H1 (cell line): ENCODE results near the gene SLC7A6OS. TPM values are rescaled to one million over a fixed set of nuclear protein-coding genes. Genes with fewer than 3 reads are reported as not detected.

Source experiments
- CTCF ChIA-PET: fragments of 300-600 bp; sonication (Branson Sonifier 250); formaldehyde crosslinking; loops from one replicate; lab custom pipeline; 2021; ENCODE audit not compliant: partially characterized antibody; lab: Charles Lee
- POLR2A ChIA-PET: fragments of 300-600 bp; sonication (Branson Sonifier 250); formaldehyde crosslinking; loops from one replicate; lab custom pipeline; 2021; ENCODE audit warnings: inconsistent platforms; ENCODE audit not compliant: partially characterized antibody; lab: Charles Lee
- DNase-seq, 2 experiments: peaks; one replicate each; pipeline versions ENCODE4 v3.0.0 to v3.0.0-alpha.2; 2010 to 2022; ENCODE audit warnings: low spot score in 2 of 2, low read depth in 1 of 2, mixed read lengths in 1 of 2
- FAIRE-seq: peaks from 2 replicates; lab custom pipeline; 2011; peaks lifted over from hg19 to GRCh38; lab: Jason Lieb, UNC
- H2AFZ ChIP-seq: 2 replicates; pipeline ENCODE4 v1.8.1; 2012; ENCODE audit warnings: low read length, inconsistent platforms
- H2AK5ac ChIP-seq: 2 replicates; pipeline ENCODE4 v1.6.1; 2013; ENCODE audit warnings: low read depth, low read length
- H2BK120ac ChIP-seq: replicated peaks from 2 replicates; pipeline ENCODE3; 2013; ENCODE audit warnings: low read depth, low read length, inconsistent platforms
- H2BK12ac ChIP-seq: 2 replicates; pipeline ENCODE4 v1.6.1; 2013; ENCODE audit warnings: low read depth, low read length
- H2BK15ac ChIP-seq: 2 replicates; pipeline ENCODE4 v1.6.1; 2013; ENCODE audit warnings: low read length
- H2BK20ac ChIP-seq: 2 replicates; pipeline ENCODE4 v1.6.1; 2013; ENCODE audit warnings: low read length
- H2BK5ac ChIP-seq: 2 replicates; pipeline ENCODE4 v1.6.1; 2013; ENCODE audit warnings: low read depth, low read length
- H3K14ac ChIP-seq: 2 replicates; pipeline ENCODE4 v1.6.1; 2013; ENCODE audit warnings: inconsistent platforms; ENCODE audit not compliant: insufficient read length
- H3K18ac ChIP-seq: 2 replicates; pipeline ENCODE4 v1.6.1; 2013; ENCODE audit warnings: low read length; ENCODE audit errors: extremely low read depth
- H3K23ac ChIP-seq: 2 replicates; pipeline ENCODE4 v1.6.1; 2013; ENCODE audit warnings: inconsistent platforms; ENCODE audit not compliant: insufficient read length
- H3K23me2 ChIP-seq: 2 replicates; pipeline ENCODE4 v1.6.1; 2013; ENCODE audit warnings: low read depth, low read length
- H3K27ac ChIP-seq: 2 replicates; pipeline ENCODE4 v1.6.1; 2011; ENCODE audit warnings: low read depth, low read length, inconsistent platforms
- H3K27me3 ChIP-seq, 4 experiments: replicated peaks in 1 of 4; 1 replicate in 1 of 4; 2 replicates in 3 of 4; pipeline versions ENCODE4 v1.6.1 to v1.8.1; 2011 to 2013; ENCODE audit warnings: low read length in 3 of 4, mild to moderate bottlenecking in 3 of 4, inconsistent platforms in 2 of 4, mixed read lengths in 2 of 4, moderate library complexity in 1 of 4; ENCODE audit not compliant: control insufficient read depth in 3 of 4, insufficient read depth in 3 of 4; ENCODE audit errors: extremely low read depth in 1 of 4
- H3K36me3 ChIP-seq, 4 experiments: 2 replicates each; pipeline versions ENCODE4 v1.6.1 to v1.8.1; 2011 to 2013; ENCODE audit warnings: mild to moderate bottlenecking in 4 of 4, low read length in 3 of 4, moderate library complexity in 2 of 4, control low read depth in 1 of 4, inconsistent platforms in 1 of 4; ENCODE audit not compliant: insufficient read depth in 4 of 4, control insufficient read depth in 2 of 4
- H3K4ac ChIP-seq: replicated peaks from 2 replicates; pipeline ENCODE3; 2013; ENCODE audit warnings: low read length, low read depth, mixed read lengths, inconsistent platforms; ENCODE audit not compliant: insufficient read length
- H3K4me1 ChIP-seq, 4 experiments: replicated peaks in 1 of 4; 1 replicate in 1 of 4; 2 replicates in 3 of 4; pipeline versions ENCODE4 v1.6.1 to v1.8.1; 2011 to 2013; ENCODE audit warnings: low read length in 3 of 4, inconsistent platforms in 2 of 4, mixed read lengths in 1 of 4; ENCODE audit not compliant: insufficient read depth in 4 of 4, control insufficient read depth in 3 of 4
- H3K4me2 ChIP-seq, 2 experiments: 2 replicates each; pipeline versions ENCODE4 v1.6.1 to v1.8.1; 2011 to 2013; ENCODE audit warnings: low read depth in 2 of 2, low read length in 2 of 2, control low read depth in 1 of 2, inconsistent platforms in 1 of 2, mild to moderate bottlenecking in 1 of 2; ENCODE audit not compliant: insufficient read depth in 1 of 2
- H3K4me3 ChIP-seq, 4 experiments: fragments of 200-600, 300-600 bp in 1 of 4; sonication (generic), shearing (Covaris generic), sonication (Bioruptor Twin) in 1 of 4; 2 replicates each; pipeline versions ENCODE4 v1.5.1 to v1.8.1; 2011 to 2016; ENCODE audit warnings: low read length in 4 of 4, low read depth in 3 of 4, control low read depth in 2 of 4, inconsistent platforms in 2 of 4, mild to moderate bottlenecking in 2 of 4, mixed read lengths in 1 of 4, moderate library complexity in 1 of 4; ENCODE audit not compliant: insufficient read depth in 2 of 4; ENCODE audit errors: extremely low read depth in 1 of 4
- H3K56ac ChIP-seq: replicated peaks from 2 replicates; pipeline ENCODE3; 2013; ENCODE audit warnings: low read depth, mild to moderate bottlenecking, mixed read lengths, low read length, inconsistent platforms; ENCODE audit not compliant: insufficient read length
- H3K79me1 ChIP-seq: 2 replicates; pipeline ENCODE4 v1.6.1; 2013; ENCODE audit warnings: low read depth, low read length, control low read depth
- H3K79me2 ChIP-seq, 2 experiments: 2 replicates each; pipeline versions ENCODE4 v1.6.1 to v1.8.1; 2012 to 2013; ENCODE audit warnings: low read length in 2 of 2, mild to moderate bottlenecking in 2 of 2, inconsistent platforms in 1 of 2; ENCODE audit not compliant: insufficient read depth in 2 of 2, control insufficient read depth in 1 of 2
- H3K9ac ChIP-seq, 4 experiments: replicated peaks in 1 of 4; 1 replicate in 1 of 4; 2 replicates in 3 of 4; pipeline versions ENCODE4 v1.6.1 to v1.8.1; 2011 to 2013; ENCODE audit warnings: low read depth in 3 of 4, low read length in 3 of 4, control low read depth in 2 of 4, mild to moderate bottlenecking in 2 of 4, moderate library complexity in 2 of 4, inconsistent platforms in 1 of 4; ENCODE audit errors: extremely low read depth in 1 of 4
- H3K9me3 ChIP-seq, 2 experiments: 2 replicates each; pipeline versions ENCODE4 v1.6.1 to v1.8.1; 2012 to 2013; ENCODE audit warnings: mild to moderate bottlenecking in 2 of 2, moderate library complexity in 2 of 2, control low read depth in 1 of 2, inconsistent platforms in 1 of 2, low read depth in 1 of 2, low read length in 1 of 2, mixed read lengths in 1 of 2; ENCODE audit not compliant: insufficient read depth in 2 of 2
- H4K20me1 ChIP-seq, 2 experiments: replicated peaks in 1 of 2; 2 replicates each; pipeline versions ENCODE3 to v1.8.1; 2011 to 2013; ENCODE audit warnings: inconsistent platforms in 2 of 2, low read length in 2 of 2, mild to moderate bottlenecking in 1 of 2; ENCODE audit not compliant: insufficient read depth in 2 of 2, control insufficient read depth in 1 of 2
- H4K5ac ChIP-seq: 2 replicates; pipeline ENCODE4 v1.6.1; 2013; ENCODE audit warnings: low read length, low read depth, mixed read lengths, inconsistent platforms; ENCODE audit not compliant: insufficient read length
- H4K8ac ChIP-seq: 2 replicates; pipeline ENCODE4 v1.8.0; 2013; ENCODE audit warnings: mild to moderate bottlenecking, moderate library complexity, low read length, inconsistent platforms; ENCODE audit not compliant: insufficient read depth; ENCODE audit errors: extremely low read depth
- H4K91ac ChIP-seq: replicated peaks from 2 replicates; pipeline ENCODE3; 2013; ENCODE audit warnings: low read length, mixed read lengths, inconsistent platforms; ENCODE audit not compliant: insufficient read length
- ASH2L ChIP-seq: fragments of 200-600, 300-600 bp; sonication (generic); IDR thresholded peaks from one replicate; pipeline ENCODE4 v1.7.1; 2017; ENCODE audit warnings: low read length
- CEBPB ChIP-seq: IDR thresholded peaks from 2 replicates; pipeline ENCODE4 v1.6.1; 2012; ENCODE audit warnings: low read depth, low read length
- EGR1 ChIP-seq: IDR thresholded peaks from 2 replicates; pipeline ENCODE4 v1.6.1; 2011; ENCODE audit warnings: low read depth, low read length, borderline replicate concordance
- HDAC2 ChIP-seq, 2 experiments: fragments of 300-600 bp in 1 of 2; sonication (generic) in 1 of 2; IDR thresholded peaks; 2 replicates each; pipeline ENCODE4 v1.6.1; 2011 to 2012; ENCODE audit warnings: low read depth in 2 of 2, low read length in 2 of 2, mild to moderate bottlenecking in 2 of 2, moderate library complexity in 2 of 2, borderline replicate concordance in 1 of 2, inconsistent platforms in 1 of 2
- JUND ChIP-seq: IDR thresholded peaks from 2 replicates; pipeline ENCODE4 v1.6.1; 2011; ENCODE audit warnings: mild to moderate bottlenecking, improper control_type of control experiment, low read length
- NANOG ChIP-seq: IDR thresholded peaks from 2 replicates; pipeline ENCODE4 v1.6.1; 2011; ENCODE audit warnings: low read length, low read depth, mild to moderate bottlenecking, inconsistent platforms; ENCODE audit not compliant: insufficient read depth, poor library complexity, severe bottlenecking
- RNF2 ChIP-seq: fragments of 200-900, 300-1000 bp; sonication (generic); IDR thresholded peaks from 2 replicates; pipeline ENCODE4 v1.7.1; 2016; ENCODE audit warnings: borderline replicate concordance, low read depth, mild to moderate bottlenecking, antibody characterized with exemption, low read length; ENCODE audit not compliant: poor library complexity, severe bottlenecking; ENCODE audit errors: missing control alignments
- RXRA ChIP-seq: IDR thresholded peaks from 2 replicates; pipeline ENCODE4 v1.6.1; 2011; ENCODE audit warnings: low read depth, mild to moderate bottlenecking, low read length, moderate library complexity; ENCODE audit not compliant: insufficient read depth
- SIN3A ChIP-seq, 2 experiments: IDR thresholded peaks in 1 of 2; conservative IDR thresholded peaks in 1 of 2; 2 replicates each; pipeline ENCODE4 v1.6.1; 2011 to 2012; ENCODE audit warnings: low read length in 2 of 2, improper control_type of control experiment in 1 of 2, low read depth in 1 of 2, mild to moderate bottlenecking in 1 of 2
- SUZ12 ChIP-seq: fragments of 200-600 bp; sonication (generic); IDR thresholded peaks from 2 replicates; pipeline ENCODE4 v1.6.1; 2012; ENCODE audit warnings: mild to moderate bottlenecking, inconsistent platforms, low read length, moderate library complexity, mixed read lengths
- TCF12 ChIP-seq: IDR thresholded peaks from 2 replicates; pipeline ENCODE4 v1.6.1; 2011; ENCODE audit warnings: low read depth, mild to moderate bottlenecking, low read length
- TEAD4 ChIP-seq: IDR thresholded peaks from 2 replicates; pipeline ENCODE4 v1.6.1; 2012; ENCODE audit warnings: low read depth, low read length, inconsistent platforms, mixed read lengths
- WGBS, 2 experiments: shearing (Covaris generic) in 1 of 2; methylation state at CpG; one replicate each; pipeline versions ENCODE4 v1.1.6 to v1.1.7; 2013 to 2015; ENCODE audit warnings: low lambda C conversion rate in 2 of 2, mixed read lengths in 2 of 2, inconsistent platforms in 1 of 2, low coverage in 1 of 2, missing lambda C conversion rate in 1 of 2; ENCODE audit not compliant: insufficient replicate concordance in 2 of 2, insufficient coverage in 1 of 2, insufficient read length in 1 of 2; ENCODE audit errors: extremely low coverage in 1 of 2, missing lambda C conversion rate in 1 of 2; 5-methylcytosine and 5-hydroxymethylcytosine counted together
- polyA plus RNA-seq, 7 experiments: library from polyadenylated mRNA; depleted of rRNA in 3 of 7; stranded (reverse) in 5 of 7; unstranded in 2 of 7; fragments of >200 nt in 5 of 7; fragments of 200-250 nt in 2 of 7; gene quantifications; 1 replicate in 5 of 7; 2 replicates in 1 of 7; 4 replicates in 1 of 7; pipeline versions ENCODE4 v1.2.1 to v1.2.3, GENCODE V29; 2011 to 2013; ENCODE audit warnings: missing spikeins in 2 of 7, mixed read lengths in 2 of 7
- total RNA-seq: library from RNA; stranded (reverse); fragmentation: NEBNext Ultra II Directional; extraction: Animal tissue kit (Norgen Biotek cat#: 25700); gene quantifications from 2 replicates; pipeline ENCODE4 v1.2.1, GENCODE V29; 2021

The SLC7A6OS gene
- total and polyA plus RNA-seq, 2 of the 8 experiments (the other 6 are each of a cell fraction or from before 2014, with no cell fraction given) = 7.3 to 21.3 TPM

- no peak overlapping the region for H3K4me2 ChIP-seq
- no peaks in the 10 kb centered on the region for H3K79me2 ChIP-seq
- H3K4me3 ChIP-seq = no peak overlapping the region
- H3K23me2 ChIP-seq = no peaks in the 10 kb centered on the region
- WGBS, 2 experiments = 93% methylated on average over 9 of the region's 9 CpGs; no CpG with 5 or more reads in 1 of the 2 experiments
- no peak overlapping the region for H3K23ac ChIP-seq
- no peaks in the 10 kb centered on the region for H3K79me1 ChIP-seq
- no peak overlapping the region for H4K8ac ChIP-seq
- H3K14ac ChIP-seq = no peak overlapping the region
- H3K9me3 ChIP-seq = no peaks in the 10 kb centered on the region
- H4K20me1 ChIP-seq = peaks cover 0 to 5% of the 10 kb centered on the region in 2 experiments
- H3K27me3 ChIP-seq = no peaks in the 10 kb centered on the region
- H3K18ac ChIP-seq = no peak overlapping the region
- no peak overlapping the region for H2BK12ac ChIP-seq
- H4K5ac ChIP-seq = no peak overlapping the region
- no peak overlapping the region for H3K4ac ChIP-seq
- no peaks in the 10 kb centered on the region for H3K4me1 ChIP-seq
- H3K27ac ChIP-seq = no peak overlapping the region
- FAIRE-seq (no peak), DNase-seq (no peak)
- CTCF ChIA-PET = interaction anchor here (0.8 to 6.2 kb wide), 7 partner anchors 9 to 129 kb away, joined by 3 to 95 read pairs (median 4); partner anchors contain the start of gene SLC7A6
- no peak overlapping the region for H3K9ac ChIP-seq
- no peak overlapping the region for H3K56ac ChIP-seq
- no peak overlapping the region for H2BK120ac ChIP-seq
- no peak overlapping the region for H2AFZ ChIP-seq
- H2BK15ac ChIP-seq = no peak overlapping the region
- H4K91ac ChIP-seq = no peak overlapping the region
- H2BK20ac ChIP-seq = no peak overlapping the region
- no peak overlapping the region for H2AK5ac ChIP-seq
- peaks cover 6 to 33% (median 18%) of the 10 kb centered on the region in 4 experiments; a peak in 6 of 8 replicates for H3K36me3 ChIP-seq
- no peak overlapping the region for H2BK5ac ChIP-seq
- POLR2A ChIA-PET = interaction anchor here (0.6 to 1.4 kb wide), 3 partner anchors 20 to 127 kb away, joined by 3 to 4 read pairs (median 4); partner anchors contain the start of genes PRMT7 and SLC7A6OS
- TF ChIP-seq CEBPB (no peak), NANOG (no peak), EGR1 (no peak), TCF12 (no peak), SIN3A (conservative IDR thresholded peaks at IDR 0.05 in 1 of 2, IDR thresholded peaks at IDR 0.05 in 1 of 2; ENCODE audit: low read depth in 1 of 2, low read length in 2 of 2) (no peak), HDAC2 (IDR thresholded peaks at IDR 0.05; ENCODE audit: borderline replicate concordance in 1 of 2, low read depth in 2 of 2, low read length in 2 of 2) (no peak), TEAD4 (no peak), ASH2L (no peak), RXRA (no peak), SUZ12 (no peak), JUND (no peak), RNF2 (no peak)
Observed at GRCh38 chr16:68357521-68357922, 46.8 kb upstream of the SLC7A6OS start.
